Activated T-helper 1 cell treated with anti-CD3 and anti-CD28 coated beads, Interleukin-2, amount 50 U/mL, for 16 hours (primary cell): ENCODE data around the gene STRA6.
"Not testable (repeated sequence)": the region's sequence is repeated elsewhere in the genome, so short reads cannot be mapped to it uniquely, and the experiment has no call there.

Experiments used
- DNase-seq, 2 donors: peaks; one replicate each; pipeline ENCODE4 v3.0.0-alpha.2; 2020; ENCODE audit warnings: low read depth in 1 of 2, low spot score in 1 of 2

Gene STRA6

GRCh38 chr15:74167891-74168331 lies 34.7 kb downstream of the STRA6 start:
- DNase-seq: no peak

DNA sequence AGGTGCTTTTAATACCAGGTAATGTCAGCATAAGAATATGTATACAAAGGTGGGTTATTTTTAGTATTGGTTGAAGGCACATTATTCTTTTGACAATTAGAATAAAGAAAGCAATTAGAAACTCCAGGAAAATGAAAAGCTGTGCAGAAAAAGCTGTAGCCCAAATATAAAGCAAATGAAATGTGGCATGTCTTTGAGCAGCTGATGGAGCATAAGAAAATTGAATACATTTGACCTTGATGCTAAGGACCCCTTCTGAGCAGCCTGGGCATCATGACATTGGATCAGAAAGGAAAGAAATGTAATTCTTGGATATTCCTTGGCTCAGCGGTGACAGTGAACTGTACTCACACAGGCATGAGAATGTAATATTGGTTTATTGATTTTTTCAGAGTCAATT lies 37.1 kb downstream of the STRA6 start:
- no peak for DNase-seq

DNA sequence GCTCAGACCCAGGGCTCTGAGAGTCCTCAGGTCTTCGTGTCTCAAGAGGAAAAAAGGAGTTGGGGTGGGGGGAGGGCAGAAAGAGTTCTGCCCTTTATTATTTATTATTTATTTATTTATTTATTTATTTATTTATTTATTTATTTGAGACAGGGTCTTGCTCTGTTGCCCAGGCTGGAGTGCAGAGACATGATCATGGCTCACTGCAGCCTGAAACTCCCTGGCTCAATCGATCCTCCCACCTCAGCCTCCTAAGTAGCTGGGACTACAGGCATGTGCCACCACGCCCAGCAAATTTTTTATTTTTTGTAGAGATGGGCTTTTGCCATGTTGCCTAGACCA lies 40.4 kb downstream of the STRA6 start:
- DNase-seq: not testable (repeated sequence)

DNA sequence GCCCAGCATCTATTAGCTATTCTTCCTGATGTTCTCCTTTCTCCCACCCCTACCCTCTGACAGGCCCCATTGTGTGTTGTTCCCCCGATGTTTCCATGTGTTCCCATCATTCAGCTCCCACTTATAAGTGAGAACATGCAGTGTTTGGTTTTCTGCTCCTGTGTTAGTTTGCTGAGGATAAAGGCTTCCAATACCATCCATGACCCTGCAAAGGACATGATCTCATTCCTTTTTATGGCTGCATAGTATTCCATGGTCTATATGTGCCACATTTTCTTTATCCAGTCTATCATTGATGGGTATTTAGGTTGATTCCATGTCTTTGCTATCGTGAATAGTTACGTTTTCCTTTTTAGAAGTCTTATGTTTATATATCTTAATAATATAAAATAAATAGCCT lies 42.2 kb downstream of the STRA6 start:
- not testable (repeated sequence) for DNase-seq

DNA sequence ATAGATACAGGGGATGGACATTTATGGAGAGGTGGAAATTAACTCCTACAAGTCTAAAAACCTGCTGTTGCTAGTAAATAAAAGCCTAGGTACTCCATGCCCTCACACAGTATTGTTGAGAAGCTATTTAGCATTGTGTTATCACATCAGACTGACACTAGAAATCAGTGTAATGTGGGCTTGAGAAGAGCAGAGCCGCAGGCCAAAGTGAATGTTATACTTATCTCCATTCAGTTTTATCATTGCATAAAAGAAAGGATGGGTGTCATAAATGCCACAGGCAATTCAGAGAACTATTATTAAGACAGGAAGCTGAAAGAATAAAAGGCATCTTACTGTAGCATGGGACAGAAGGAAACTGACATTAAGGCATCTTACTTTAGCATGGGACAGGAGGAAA lies 42.8 kb downstream of the STRA6 start:
- DNase-seq: no peak

GRCh38 chr15:74158855-74159650 lies 43.5 kb downstream of the STRA6 start:
- no peak for DNase-seq

GRCh38 chr15:74157868-74158827 lies 44.4 kb downstream of the STRA6 start:
- DNase-seq: no peak

DNA sequence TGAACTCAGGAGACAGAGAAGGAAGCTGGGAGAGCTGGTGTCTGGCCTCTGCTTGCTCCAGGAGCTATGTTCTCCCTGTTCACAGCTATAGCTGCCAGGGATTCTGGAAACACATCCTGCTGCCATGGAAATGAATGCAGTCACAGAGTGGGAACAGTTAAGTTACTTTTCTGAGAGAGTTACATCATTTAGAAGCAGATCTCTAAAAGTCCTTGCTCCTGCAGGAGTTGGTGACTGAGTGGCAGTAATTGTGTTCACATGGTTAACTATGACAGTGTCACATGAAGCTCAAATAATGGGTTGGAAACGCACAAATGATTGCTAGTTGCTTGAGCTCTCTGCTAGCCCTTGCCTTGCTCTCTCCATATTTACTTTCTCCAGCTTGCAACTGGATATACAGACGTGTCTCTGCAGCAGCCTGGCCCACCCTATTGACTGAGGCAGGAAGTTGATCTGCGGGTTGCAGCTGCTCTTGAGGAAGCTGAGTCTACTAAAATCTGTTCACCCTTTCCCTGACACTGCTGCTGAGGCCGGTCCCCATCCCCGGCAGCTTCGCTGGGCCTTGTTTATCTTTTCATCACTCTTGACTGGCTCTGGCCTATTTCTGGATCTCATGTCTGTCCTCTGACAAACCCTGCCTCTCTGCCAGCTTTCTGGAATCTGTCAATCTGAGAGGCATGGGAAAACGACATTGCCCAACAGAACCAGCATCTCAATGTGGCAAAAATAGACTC lies 45.7 kb downstream of the STRA6 start:
- no peak for DNase-seq

DNA sequence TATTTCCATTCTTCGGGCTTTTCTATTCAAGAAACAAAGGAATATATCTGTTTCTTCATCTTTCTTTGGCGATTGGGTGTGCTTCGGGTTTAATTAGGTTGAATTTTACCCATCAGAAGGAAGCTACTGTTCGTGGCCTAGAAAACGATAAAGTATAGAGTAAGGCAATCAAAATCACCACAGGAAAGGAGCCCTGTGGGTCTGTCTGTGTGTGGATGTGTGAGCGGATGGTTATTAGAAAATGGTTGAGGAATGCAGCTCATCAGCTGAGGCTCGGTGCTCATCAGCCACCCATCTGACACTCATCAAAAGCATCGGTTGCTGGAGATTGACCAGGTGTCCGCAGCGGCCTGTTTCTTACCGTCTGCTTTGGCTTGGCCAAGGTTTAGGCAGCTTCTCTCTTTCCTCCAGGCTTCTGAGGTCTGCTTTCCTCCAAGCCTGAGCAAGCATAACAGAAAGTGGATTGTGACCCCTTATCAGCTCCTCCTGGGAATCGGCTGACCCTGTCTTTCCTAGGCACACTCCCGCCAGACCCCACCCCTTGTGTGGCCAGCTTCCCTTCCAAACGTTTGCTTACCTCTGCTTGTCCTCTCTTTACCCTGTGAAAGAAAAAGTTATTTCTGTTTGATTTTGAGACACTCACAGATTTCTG lies 46.7 kb downstream of the STRA6 start:
- DNase-seq: no peak

DNA sequence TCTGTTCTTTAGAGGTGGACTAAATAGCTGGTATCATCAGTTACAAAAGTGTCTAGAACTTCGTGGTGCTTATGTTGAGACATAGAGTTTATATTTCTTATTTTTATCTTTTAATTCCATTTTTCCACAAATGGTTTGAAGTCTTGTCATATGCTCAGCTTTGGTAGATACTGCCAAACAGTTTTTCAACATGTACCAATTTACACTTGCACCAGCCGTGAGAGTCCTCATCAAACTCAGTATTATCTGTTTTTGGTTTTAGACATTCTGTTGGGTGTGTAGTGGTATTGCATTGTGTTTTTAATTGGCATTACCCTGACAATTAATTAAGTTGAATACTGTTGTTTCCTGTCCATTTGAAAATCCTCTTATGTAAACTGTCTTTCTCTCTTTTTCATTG lies 55.5 kb downstream of the STRA6 start:
- no peak for DNase-seq

DNA sequence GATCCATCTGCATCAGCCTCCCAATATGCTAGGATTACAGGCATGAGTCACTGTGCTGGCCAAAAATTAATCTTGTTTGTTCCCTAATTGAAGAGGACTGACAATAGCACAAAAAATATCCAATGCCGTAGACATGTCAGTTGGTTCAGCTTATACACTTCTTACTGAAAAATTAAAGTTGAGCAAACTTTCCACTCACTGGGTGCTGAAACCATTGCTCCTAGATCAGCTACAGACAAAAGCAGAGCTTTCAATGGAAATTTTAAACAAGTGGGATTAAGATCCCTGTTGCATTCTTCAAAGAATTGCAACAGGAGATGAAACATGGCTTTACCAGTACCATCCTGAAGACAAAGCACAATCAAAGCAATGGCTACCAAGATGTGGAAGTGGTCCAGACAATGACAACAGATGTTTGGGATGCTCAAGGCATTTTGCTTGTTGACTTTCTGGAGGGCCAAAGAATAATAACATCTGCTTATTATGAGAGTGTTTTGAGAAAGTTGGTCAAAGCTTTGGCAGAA lies 56.2 kb downstream of the STRA6 start:
- DNase-seq: no peak

DNA sequence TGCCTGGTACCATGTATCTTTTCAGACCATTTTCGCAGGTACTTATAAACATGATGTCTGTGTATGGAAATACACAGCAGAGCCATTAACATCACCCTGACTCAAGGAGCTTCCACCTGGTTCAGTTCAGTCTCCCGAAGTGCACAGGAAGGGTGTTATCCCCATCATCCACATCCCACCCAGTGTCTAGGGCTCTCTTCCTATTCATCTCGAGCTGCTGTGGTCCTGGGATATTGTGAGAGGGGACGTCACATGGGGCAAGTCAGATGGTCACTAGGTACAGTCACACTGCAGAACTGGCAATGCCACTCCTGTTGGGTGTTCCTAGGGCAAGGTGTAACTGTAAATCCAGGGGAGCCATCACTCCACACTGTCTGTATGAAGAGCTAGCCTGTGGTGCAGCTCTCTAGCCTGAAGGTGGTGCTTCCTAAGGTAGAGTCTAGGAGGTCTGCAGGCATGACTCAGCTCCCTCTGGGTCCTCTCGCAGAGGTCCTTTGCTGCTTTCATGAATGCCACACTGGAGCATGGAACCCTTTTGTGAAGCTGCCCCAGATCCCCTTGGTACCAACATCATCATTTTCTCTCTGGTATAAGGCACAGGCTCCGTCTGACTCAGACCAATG lies 58.3 kb downstream of the STRA6 start:
- DNase-seq: no peak

GRCh38 chr15:74141591-74141990 lies 61.0 kb downstream of the STRA6 start:
- DNase-seq: no peak

DNA sequence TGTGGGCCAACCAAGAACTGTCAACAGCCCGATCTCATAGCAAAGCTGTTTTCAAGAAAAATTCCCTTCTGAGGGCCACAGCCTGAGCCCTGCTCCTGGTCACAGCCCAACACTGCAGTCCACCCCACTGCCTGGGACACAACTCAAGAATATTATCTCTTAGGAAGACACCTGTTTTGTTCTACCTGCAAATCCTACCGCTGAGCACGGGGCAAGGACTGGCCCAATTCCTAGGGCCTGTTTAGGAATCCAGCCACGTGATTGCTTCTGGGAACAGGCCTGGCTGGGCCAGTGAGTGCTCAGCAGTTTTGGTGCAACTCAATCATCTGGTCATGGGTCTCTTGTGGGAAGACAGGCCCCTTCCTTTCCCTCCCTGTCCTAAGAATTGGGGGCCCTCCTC lies 63.9 kb downstream of the STRA6 start:
- no peak for DNase-seq

DNA sequence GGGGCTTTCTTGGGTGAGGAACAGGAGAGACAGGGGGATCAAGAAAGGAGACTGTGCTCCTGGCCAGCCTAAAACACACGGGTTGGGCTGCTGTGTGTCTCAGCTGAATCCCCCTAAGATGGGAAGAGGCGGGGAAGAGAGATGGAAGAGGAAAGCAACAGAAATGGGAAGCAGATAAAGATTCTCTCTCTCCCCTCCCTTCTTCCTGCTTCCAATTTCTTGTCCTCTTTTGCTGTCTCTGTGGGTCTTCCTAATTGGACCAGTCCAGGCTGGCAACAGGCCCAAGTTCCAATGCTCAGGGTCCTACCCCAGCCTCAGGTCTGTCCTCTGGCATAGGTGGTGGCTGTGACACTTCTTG lies 65.1 kb downstream of the STRA6 start:
- no peak for DNase-seq

- no peak for DNase-seq
These were observed 65.6 kb downstream of the STRA6 start for GRCh38 chr15:74136814-74137536.

GRCh38 chr15:74136540-74136813 lies 66.1 kb downstream of the STRA6 start:
- no peak for DNase-seq

DNA sequence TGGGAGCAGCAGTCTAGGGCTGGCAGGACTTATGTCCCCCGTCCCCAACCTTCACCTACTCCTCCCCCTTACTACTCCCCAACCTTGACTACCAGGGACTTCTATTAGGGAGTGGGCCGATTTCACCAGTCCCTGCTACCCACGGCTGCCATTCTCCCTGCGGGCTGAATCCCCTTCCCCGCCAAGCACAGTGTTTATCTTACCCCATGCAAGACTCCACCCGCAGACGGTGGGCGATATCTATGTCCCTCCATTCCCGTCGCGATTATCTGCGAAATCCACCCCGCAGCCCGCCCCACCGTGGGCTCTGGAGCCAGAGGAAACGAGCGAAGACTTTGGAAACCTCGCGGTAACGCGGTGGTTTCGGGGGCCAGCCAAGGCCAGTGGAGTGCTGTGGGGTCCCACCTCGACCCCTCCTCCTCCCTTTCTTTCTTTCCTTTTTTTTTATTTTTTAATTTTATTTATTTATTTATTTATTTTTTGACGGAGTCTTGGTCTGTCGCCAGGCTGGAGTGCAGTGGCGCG lies 67.5 kb downstream of the STRA6 start:
- DNase-seq: no peak

DNA sequence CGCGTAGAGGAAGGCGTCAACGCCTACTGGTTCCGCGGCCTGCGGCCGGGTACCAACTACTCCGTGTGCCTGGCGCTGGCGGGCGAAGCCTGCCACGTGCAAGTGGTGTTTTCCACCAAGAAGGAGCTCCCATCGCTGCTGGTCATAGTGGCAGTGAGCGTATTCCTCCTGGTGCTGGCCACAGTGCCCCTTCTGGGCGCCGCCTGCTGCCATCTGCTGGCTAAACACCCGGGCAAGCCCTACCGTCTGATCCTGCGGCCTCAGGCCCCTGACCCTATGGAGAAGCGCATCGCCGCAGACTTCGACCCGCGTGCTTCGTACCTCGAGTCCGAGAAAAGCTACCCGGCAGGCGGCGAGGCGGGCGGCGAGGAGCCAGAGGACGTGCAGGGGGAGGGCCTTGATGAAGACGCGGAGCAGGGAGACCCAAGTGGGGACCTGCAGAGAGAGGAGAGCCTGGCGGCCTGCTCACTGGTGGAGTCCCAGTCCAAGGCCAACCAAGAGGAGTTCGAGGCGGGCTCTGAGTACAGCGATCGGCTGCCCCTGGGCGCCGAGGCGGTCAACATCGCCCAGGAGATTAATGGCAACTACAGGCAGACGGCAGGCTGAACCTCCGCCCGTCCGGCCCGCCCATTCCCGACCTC lies 68.1 kb downstream of the STRA6 start:
- no peak for DNase-seq
